Dermis microvascular lymphatic vessel endothelial cell (primary cell): ENCODE results near the gene GID8. TPM values are rescaled to one million over a fixed set of nuclear protein-coding genes. Genes with fewer than 3 reads are reported as not detected.

Source experiments
- DNase-seq, 2 donors: peaks; one replicate each; pipeline versions ENCODE4 v3.0.0 to v3.0.0-alpha.2; 2010; ENCODE audit warnings: low read depth in 2 of 2
- total RNA-seq: library from RNA; depleted of rRNA; stranded (reverse); fragments of >200 nt; gene quantifications from 2 replicates; pipeline ENCODE4 v1.2.1, GENCODE V29; 2014

The GID8 gene
- 34.8 and 41.7 TPM in 2 replicates for total RNA-seq

DNA sequence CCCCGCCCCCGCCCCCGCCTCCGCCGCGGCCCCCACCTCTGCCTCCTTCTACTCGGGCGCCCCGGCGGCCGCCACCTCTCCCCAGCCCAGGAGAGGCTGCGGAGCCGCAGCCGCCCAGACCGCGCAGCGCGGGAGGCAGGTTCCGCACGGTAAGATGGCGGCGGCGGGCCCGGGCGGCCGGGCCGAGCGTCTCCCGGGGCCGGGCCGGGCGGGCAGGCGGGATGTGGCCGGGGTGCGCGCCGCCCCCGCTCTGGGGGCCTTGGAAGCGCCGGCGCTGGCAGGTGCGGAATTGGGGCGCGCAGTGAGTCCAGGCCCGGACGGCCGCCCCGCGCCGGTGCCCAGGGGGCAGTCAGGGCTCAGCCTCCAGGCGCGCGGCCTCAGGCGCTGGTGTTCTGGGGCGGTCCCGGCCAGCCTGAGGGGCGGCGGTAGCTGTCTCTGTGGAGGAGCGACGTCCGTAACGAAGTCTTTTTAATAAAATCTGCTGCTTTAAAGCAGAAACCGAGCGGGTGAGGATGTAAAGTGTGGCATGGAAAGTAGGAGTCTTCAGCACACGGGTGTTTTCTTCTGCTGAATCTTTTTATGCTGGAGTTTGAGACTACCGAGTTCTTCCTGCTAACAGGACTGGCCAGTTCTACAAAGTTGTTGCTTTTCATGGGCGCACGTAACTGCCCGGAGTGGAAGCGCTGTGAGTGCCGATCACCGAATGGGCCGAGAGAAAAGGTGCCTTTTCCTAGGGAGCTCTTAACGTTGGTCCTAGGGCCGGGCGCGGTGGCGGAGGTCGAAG lies at the start of gene GID8:
Gene GID8, plus strand, starts transcription at position 43 of the 784 bp plus-strand sequence. CDS start 3,356 bp downstream, outside the sequence.
- peak in 1 of 2 donors; percentile 66 for DNase-seq

DNA sequence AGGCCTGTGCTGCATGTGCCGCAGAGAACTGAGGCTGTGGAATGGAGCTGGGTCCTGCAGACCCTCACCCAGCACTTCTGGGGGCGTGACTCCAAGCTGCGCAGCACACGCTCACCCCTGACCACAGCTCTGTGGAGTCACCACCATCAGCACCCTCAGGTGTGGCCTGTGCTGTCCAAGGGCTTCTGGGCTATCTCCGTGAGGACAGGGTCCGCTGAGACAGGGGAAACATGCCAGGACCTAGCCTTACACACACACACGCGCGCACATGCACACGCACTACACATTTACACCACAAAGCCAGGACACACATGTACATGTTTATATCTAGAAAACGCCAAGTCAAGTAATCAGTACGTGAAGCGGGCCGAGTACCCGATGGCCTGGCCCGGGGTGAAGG lies 49.5 kb upstream of the GID8 start:
- no peak for DNase-seq

DNA sequence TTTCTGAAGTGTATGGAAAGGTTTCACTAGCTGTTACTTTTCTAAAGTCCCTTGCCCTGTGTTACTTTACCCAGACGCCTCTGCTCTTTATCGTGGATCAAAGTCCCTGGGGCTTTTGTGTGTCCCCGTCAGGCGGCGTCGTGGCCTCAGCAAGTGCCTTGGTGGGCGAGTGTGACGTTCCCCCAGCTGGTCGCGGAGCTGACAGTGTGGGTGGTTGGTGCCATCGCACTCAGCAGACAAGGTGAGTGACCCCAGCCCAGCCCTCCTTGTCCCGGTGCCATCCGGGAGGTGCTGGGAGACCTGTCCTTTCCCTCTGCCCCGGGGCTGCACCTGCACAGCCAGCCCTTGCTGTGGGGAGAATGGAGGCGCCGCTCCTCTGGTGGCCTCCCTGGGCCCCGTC lies 49.0 kb upstream of the GID8 start:
- no peak for DNase-seq

DNA sequence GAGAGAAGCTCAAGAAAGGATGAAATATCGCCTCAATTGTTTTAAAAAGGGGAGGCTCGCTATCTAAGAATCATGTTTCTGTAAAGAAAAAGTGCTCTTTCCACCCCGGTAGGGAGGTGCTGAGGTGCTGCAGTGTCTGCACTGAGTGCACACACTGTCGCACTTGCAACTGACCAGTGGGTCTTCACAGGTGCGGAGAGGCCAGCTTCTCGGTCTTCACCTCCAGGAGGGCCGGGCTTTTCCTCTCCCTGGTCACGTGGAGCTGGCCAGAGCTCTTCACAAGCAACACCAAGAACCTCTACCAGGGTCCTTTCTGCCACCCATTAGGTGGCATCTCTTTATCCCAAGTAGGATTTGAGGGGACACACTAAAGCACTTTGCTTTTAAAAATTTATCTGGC lies 48.5 kb upstream of the GID8 start:
- DNase-seq: no peak

DNA sequence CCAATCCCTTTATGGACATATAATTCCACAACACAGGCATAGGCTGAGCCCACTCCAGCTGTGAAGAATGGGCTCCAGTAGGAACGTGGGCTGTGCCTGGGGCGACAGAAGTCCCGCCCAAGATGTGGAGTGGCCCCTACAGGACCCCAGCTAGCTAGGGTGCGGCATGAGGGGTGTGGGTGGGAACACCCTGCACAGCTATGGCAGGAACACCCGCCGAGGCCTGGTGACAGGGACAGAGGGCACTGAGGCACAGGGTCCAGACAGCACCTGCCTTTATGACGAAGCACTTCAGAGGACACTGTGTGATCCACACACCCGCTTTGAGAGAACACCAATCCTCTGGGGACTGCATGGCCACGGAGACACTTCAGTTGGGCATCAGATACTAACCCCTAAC lies 48.1 kb upstream of the GID8 start:
- no peak for DNase-seq

DNA sequence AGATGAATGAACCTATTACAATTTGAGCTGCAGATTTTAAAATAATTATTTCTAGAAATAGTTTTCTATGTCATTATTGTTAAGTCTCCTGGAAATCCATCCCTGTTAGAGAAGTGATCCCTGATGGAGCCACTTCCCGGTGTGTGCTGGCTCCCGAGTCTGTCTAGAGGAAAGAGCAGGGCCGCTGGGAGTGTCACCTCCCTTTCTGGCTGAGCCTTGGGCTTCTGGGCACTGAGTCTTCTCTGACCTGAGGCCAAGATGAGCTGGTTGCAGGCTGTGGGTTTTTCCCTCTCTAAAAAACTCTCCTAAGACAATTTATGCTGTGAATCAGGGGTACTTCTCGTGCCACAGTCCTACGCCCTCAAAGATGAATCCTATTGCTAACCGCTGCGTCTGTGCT lies 47.5 kb upstream of the GID8 start:
- DNase-seq: no peak

DNA sequence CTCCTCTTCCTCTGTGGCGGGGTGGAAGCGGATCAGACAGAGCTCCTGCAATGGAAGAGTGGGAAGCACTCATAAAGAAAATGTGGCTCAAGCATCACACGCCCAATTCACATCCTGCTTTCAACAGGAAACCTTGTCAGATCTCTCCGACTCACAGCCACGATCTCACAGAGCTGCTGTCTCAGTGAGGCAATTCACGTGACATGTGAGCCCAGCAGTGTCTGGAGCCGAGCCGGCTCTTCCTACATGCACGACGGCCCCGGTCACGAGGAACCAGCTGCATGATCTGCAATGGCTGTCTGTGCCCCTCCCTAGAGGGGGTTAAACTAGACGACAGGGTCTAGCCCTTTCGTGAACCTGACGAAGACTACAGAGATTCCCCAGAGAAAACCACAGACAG lies 46.8 kb upstream of the GID8 start:
- DNase-seq: peak in 1 of 2 donors; percentile 29

DNA sequence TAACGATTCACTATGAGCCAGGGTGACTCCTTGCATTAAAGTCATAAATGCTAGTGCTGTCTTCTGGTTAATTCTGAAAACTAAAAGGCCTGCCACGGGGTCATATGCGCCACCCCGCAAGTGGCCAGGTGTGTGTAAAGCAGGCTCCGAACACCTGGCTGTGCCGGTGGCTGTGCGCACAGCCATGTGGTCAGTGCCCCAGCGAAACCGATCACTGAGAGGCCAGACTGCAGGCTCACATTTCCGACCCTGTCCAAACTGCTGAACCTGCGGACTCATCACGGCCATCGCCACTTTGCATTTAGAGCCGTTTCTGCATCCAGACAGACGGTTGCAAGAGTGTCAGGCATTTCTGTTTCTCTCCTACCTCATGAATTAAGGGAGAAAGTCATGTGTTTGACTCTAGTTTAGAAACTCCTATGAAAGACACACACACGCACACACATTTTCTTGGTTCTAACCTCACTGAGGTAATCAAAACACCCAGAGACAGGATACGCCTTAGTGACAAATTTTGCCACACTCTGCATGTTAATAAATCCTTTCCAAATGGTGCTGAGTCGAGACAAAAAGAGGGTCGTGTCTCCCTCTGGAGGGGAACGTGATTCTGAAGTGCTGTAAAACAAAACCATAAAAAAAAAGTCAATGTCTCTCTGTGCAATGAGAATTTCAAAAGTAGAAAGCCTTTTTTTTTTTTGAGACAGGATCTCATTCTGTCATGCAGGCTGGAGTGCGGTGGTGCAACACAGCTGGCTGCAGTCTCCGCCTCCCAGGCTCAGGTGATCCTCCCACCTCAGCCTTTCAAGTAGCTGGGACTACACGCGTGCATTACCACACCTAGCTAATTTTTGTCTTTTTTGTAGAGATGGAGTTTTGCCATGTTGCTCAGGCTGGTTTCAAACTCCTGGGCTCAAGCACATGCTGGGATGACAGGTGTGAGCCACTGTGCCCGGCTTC lies 45.3 kb upstream of the GID8 start:
- no peak for DNase-seq

DNA sequence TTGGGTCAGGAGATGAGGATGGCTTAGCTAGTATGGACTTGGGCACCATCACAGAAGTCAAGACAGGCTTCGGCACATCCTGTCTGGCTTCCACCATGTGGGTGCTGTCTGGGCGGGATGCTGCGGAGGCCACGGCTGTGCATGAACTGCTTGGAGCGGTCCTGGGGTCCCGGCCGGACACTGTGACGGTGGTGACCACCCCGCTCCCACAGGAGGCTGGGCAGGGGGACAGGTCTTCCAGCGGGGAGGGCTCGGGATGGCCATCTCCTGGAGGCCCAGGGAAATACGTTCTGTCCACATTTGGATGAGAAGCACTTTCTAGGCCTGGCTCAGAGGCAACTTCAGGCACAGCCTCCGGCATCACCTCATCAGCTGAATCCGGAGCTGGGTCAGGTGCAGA lies 44.2 kb upstream of the GID8 start:
- DNase-seq: no peak

DNA sequence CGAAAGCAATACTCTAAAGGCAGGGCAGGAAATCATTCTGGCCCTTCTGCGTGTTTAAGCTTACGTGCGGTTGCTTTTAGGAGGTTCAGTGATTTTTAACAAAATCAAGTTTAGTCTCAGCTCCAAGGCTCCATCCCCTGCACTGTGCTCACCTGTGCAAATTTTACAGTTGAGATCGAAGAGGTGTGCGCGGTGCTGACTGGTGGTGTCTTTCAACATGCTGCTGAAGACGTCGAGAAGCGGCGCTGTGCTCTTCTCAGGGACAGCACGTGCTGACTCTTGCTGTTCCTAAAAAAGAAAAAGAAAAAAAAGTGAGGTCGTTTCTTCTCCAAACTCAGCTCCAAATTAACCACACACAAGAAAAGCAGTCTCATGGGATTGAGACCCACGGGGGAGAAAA lies 43.7 kb upstream of the GID8 start:
- no peak for DNase-seq

DNA sequence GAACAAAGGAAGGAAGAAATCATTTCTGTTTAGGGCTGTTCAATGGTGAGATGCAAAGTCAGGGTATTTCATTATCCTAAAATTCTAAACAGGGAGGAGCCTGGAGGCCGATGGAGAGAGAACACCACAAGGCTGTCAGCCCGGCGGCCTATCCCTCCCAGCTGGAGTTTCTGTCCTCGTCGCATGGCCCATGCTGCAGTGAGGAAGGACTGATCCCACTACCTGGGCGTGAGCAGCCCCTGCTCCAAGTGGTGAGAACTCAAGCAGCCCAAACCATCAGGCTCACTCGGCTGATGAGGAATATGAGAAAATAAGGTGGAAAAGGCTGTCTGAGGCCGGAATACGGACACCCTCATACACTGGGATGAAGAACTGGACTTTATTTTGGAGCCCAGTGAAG lies 42.4 kb upstream of the GID8 start:
- DNase-seq: no peak

DNA sequence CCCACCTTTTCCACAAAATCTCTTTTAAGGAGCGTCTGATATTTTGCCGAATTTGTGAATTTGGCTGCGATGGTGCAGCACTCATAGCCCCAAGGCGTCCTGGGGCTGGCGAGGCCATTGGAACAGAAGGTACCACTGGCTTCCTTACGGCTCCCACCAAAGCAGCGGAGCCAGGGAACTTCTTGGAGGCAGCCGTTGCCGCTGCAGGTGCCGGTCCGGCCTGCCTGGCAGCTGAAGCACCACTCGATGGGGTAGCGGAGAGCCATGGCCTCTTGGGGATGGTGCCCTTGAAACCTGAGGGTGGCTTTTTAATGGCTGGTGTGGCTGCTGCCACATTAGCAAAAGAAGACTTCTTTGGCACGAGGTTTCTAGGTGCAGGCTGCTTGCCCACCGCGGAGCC lies 41.4 kb upstream of the GID8 start:
- no peak for DNase-seq

DNA sequence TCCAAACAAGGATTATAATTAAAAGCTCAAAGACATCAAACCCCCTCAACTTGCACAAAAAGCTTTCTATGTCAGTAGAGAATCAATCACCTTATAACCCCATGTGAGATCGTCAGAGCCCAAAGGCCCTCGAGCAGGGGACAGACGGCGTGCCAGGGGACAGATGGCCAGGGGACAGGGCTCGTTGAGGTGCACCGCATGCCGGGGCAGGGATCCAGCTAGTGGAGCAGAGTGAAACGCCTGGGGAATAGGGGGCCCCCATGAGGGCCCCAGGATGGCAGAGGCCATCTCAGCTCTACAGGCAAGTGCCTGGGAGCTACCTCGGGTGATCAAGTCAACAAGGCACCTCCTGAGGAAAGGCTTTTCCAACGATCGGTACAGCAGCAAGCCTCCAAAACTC lies 40.3 kb upstream of the GID8 start:
- DNase-seq: no peak

DNA sequence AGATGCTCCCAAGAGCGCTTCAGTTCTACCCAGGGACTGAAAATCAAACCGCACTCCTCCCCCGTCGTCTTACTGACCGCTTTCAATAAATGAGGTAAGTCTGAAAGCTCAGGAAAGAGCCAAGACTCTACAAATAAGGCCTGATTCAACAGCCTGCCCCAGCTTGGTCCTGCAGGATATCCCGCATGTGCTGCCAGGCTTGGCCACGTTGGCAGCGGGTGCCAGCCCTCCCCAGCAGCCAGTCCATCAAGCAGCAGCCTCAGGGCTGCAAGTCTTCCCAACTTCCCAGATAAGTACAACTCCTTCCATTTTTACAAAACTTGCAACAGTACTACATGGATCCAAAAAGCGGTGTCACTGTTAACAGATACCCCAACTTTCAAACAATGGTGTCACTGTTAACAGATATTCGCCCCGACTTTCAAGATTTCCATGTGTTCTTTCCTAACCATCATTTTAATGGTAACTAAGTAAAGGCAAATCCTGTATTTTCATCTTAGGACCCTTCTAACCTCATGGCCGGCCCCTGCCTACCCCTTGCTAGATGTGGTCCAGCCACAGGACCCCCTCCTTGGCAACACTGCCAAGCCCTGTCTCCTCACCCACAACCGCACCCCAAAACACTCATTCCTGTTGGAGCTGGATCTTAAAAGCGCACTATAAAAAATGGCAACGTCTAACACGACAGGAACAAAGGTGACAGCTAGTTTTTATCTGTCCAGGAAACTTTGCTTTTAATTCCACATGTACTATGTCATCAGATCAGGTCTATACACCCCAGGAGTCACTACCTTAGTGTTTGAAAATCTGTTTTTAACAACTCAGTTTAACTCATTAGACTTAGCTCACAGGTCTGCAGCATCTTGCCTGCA lies 39.6 kb upstream of the GID8 start:
- DNase-seq: no peak

DNA sequence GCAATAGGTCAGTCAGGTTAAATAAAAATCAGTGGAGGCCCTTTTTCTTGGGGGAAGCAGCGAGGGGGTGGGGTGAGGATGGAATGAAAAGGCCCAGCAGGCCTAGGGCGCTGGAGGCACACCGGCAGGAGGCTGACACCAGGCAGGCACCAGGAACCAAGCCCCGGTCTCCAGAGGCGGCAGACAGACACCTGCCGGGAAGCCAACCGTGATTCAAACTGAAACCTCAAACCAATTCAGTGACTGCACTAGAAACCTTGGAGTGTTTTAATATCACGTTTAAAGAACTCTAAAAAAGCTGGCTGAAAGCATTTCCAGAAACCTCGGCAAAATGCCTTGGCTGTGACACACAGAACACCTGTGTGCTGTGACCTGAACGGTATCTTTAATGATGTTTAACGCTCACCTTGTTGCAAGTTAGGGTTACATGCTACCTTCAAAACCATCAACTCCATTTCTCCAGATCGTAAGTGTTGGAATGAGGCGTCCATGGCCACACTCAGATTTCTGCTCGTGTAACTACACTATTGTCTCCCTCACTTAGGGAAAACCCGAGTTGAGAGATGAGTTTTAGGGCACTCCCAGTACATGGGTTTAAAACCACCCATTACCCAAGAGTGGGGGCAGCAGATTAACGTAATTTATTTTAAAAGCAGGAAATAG lies 38.8 kb upstream of the GID8 start:
- no peak for DNase-seq

DNA sequence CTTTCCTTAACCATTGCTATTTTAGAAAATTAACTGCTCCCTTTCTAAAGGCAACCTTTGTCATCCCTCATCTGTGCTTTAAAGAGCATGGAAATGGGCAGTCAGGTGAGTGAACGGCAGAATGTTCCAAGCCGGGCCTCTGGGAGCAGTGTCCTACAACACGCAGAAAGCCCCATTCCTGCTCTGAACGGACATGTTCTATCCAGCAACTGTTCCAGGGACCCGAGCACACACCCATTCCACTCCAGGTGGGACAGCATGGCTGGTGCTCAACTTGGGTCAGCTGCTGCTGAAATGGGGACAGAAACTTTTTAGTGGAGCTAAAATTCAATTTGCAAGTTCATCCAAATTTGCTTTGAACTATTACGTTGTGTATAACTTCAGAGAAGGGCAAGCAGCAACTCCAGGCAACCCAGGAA lies 38.3 kb upstream of the GID8 start:
- DNase-seq: no peak

DNA sequence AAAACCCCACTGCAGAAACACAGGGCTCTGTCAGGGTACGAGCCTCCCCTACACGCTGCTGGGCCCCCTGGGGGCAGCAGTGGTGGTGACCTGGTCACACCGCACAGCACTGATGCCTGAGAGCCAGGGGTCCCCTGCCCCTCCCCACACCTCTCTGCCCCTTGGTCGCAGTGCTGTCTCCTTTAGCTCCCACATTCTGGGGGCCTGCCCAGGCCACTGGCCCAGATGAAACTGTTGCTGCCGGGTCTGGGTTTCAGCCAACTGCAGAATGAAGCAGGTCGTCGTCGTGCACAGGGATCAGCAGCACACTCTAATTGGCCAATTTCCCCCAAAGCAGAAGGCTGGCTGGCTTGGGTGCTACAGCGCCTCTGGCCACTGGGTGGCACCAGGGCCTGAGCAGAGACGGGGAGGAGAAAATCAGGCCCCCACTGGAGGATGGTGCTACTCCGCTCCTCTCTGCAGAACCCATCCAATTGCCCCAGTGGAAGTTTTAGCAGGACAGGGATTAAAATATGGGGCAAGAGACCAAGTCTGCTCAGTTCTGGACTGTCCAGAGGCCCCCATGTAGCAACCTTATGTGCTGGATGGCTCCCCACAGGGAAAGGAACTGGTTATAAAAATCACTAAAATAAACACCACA lies 37.8 kb upstream of the GID8 start:
- DNase-seq: peak; percentile 59 to 74

DNA sequence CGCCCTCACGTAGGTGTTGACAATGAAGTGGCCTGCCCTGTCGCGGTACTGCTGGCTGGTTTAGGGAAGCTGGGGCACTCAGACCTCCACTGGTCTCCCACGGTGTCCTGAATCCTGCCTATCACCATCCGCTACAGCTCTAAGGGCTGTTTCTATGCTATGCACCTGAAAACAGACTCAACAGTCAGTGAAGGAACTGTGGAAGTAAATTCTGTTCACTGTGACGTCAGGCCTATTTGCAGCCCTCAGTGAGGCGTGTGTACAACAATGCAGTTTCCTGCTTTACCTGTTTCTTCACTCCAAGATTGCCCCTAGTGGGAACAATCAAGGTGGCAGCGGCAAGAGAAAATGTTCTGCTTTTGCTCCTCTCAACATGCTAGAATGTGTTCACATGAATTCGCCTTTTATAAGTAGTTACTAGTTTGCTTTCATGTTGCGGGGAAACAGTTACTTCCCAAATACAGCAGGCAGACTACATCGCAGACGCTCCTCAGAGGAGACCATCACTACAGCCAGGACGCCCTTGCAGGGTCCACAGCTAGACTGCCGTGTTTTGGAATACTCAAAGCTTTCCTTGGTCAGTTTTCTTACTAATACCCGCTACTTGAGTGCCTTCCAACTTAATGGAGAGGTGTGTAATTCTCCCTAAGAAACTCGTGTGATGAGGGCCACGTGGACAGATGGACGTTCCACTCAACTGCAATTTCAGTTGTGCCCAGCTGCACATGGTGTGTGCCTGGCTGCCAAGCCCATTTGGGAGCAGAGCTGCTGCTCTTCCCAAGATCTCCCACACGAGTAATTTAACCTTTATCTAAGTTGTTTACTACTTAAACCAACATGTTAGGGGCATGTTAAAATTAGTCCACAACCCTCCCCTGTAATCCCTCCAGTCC lies 37.0 kb upstream of the GID8 start:
- peak in 1 of 2 donors; percentile 29 for DNase-seq

DNA sequence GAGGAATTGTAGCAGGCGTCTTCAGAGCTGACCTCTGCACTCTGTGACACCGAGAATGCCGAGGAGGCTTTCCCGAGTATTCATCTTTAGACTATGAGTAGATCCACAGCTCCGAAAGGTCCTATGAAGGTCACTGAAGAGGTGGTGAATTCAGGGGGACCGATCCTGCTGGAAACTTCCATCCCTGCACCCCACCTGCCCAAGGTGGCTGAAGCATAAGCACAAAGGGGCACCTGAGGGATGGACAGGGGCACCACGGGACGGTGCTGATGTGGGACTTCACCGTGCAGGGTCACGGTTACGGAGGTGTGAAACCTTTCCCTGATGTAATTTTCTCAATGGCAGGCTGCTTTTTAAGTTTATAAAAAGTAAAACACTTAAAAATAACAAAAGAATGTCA lies 36.1 kb upstream of the GID8 start:
- DNase-seq: no peak
